ENCODE results near the gene RLN2.
"Not testable (repeated sequence)": the region's sequence is repeated elsewhere in the genome, so short reads cannot be mapped to it uniquely, and the experiment has no call there.

RLN2 gene, protein sequence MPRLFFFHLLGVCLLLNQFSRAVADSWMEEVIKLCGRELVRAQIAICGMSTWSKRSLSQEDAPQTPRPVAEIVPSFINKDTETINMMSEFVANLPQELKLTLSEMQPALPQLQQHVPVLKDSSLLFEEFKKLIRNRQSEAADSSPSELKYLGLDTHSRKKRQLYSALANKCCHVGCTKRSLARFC

DNA sequence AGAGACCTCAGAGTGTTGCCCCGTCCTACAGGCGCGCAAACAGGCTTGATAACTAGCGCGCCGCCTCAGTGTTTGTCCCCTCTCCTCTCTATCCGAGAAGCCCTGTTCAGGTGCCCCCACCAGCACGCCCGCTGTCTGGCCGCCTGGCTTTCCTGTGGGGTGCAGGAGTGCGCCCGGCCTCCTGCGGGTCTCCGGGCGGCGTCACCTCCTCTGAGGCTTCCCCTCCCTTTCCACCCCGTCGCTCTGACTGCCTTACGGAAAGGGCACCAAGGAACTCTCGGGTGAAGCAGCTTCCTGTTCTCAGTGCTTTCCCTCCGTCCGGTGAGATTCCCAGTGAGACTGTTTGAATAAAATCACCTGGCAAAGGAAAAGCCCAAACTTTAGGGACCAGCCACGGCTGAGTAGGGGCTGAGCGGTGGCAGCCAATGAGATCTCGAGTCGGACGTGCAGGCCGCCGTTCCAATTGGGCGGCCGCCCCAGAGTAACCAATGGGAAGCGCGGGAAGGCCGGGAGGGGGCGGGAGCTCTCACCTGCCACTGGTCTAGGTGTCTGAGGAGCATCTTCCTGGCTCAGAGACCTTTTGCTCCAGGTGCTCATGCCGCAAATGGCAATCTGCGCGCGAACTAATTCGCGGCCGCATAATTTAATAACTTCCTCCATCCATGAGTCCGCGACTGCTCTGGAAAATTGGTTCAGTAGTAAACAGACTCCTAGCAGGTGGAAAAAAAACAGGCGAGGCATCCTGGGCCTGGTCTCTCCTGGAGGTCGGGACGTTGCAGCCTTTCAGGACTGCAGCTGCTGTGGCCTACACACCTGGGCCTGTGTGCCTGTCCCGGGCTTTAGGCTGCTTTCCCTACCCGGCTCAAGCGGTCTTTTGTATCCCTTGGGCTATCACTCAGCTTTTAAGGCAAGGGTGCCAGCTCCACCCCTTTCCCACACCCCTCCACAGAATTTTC lies at the start of gene RLN2:
Gene RLN2, minus strand, starts transcription at position 877 of the 956 bp plus-strand sequence. Its CDS starts 136 bp downstream, at position 741.
- DNase-seq, result not testable (repeated sequence)

DNA sequence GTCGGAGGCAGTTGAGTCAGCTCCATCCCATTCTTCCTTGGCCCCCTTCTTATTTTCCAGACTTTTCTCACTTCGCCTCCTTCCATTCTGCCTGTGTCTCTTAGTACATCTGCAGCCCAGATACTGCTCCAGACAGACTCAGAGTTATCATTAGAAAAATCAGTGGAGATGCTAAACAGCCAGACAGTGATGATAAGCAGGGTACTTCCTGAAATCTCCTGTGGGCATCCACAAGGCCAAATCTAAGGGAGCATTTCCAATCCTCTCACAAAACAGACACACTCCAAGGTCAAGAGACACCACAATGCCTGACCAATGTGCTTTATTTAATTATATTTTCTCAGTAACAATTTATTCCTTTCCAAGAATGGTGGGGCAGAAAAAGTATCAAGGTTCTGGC lies 49.7 kb upstream of the RLN2 start:
- no peak for DNase-seq

DNA sequence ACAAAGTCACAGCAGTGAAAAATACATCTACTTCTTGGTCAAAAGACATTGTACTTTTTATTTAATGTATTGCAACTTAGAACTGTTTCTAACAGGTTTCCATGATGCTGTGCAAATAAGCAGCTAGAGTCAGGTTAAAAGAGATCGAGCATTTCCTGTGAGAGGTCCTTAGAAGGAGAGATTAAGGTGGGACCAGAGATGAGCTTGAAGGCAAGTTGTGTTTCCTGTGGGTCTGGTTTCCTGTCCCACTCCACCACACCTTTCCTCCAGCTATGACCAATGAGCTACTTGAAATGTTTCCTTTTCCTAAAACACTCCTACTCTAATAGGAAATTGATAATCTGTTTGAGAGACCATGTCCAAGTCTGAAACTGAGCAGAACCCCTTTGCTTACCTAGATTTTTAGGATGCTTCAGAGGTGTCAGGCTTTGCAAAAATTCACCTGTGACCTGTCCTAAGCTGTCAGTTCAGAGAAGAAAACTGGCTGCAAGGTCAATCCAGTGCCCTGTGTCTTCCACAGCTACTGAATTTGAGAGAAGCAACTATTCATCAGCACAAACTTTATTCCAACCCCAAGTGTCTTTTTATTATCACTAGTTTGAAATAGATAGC lies 48.2 kb upstream of the RLN2 start:
- no peak for DNase-seq

DNA sequence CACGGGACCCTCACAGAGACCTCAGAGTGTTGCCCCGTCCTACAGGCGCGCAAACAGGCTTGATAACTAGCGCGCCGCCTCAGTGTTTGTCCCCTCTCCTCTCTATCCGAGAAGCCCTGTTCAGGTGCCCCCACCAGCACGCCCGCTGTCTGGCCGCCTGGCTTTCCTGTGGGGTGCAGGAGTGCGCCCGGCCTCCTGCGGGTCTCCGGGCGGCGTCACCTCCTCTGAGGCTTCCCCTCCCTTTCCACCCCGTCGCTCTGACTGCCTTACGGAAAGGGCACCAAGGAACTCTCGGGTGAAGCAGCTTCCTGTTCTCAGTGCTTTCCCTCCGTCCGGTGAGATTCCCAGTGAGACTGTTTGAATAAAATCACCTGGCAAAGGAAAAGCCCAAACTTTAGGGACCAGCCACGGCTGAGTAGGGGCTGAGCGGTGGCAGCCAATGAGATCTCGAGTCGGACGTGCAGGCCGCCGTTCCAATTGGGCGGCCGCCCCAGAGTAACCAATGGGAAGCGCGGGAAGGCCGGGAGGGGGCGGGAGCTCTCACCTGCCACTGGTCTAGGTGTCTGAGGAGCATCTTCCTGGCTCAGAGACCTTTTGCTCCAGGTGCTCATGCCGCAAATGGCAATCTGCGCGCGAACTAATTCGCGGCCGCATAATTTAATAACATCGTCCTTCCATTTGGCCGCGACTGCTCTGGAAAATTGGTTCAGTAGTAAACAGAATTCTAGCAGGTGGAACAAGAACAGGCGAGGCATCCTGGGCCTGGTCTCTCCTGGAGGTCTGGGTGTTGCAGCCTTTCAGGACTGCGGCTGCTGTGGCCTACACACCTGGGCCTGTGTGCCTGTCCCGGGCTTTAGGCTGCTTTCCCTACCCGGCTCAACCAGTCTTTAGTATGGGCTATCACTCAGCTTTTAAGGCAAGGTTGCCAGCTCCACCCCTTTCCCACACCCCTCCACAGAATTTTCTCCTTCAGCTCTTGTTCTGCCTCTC lies 34.8 kb upstream of the RLN2 start, which contains the start of gene RLN1:
Gene RLN1, minus strand, starts transcription at position 885 of the 990 bp plus-strand sequence. Its CDS starts 130 bp downstream, at position 755.
- DNase-seq, result not testable (repeated sequence)

DNA sequence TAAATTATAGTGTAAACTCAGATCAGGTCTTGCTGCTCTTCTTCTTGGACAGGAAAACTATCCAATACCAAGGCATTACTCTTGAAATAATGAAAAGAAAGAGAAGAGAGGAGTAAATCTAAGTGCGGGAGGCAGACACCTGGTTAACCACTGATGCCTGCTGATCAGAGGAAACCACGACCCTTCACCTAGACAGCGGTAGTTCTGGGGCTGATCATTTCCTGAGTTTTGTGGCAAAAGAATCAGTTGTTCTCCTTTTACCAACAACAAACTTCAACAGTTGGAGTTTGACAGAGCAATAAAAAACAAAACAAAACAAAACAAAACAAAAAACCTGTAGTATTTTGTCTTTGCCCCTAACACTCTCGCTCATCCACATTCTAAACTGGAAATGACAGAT lies 32.2 kb upstream of the RLN2 start:
- no peak for DNase-seq

DNA sequence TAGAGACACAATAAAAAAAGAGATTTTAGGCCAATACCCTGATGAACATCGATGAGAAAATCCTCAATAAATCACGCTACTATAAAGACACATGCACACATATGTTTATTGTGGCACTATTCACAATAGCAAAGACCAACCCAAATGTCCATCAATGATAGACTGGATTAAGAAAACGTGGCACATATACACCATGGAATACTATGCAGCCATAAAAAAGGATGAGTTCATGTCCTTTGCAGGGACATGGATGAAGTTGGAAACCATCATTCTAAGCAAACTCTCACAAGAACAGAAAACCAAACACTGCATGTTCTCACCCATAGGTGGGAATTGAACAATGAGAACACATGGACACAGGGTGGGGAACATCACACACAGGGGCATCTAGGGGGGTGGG lies 26.8 kb upstream of the RLN2 start:
- DNase-seq, result not testable (repeated sequence)

DNA sequence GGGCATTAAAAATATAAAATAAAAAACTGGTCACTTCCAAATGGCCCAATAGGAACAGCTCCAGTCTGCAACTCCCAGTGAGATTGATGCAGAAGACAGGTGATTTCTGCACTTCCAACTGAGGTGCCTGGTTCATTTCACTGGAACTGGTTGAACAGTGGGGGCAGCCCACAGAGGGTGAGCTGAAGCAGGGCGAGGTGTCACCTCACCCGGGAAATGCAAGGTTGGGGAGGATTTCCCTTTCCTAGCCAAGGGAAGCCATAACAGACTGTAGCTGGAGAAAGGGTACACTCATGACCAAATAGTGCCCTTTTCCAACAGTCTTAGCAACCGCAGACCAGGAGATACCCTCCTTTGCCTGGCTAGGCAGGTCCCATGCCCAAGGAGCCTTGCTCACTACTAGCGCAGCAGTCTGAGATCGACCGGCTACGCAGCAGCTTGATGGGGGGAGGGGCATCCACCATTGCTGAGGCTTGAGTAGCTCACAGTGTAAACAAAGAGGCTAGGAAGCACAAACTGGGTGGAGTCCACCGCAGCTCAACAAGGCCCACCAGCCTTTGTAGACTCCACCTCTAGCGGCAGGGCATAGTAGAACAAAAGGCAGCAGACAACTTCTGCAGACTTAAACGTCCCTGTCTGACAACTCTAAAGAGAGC lies 22.5 kb upstream of the RLN2 start:
- peak; percentile 6 for DNase-seq

DNA sequence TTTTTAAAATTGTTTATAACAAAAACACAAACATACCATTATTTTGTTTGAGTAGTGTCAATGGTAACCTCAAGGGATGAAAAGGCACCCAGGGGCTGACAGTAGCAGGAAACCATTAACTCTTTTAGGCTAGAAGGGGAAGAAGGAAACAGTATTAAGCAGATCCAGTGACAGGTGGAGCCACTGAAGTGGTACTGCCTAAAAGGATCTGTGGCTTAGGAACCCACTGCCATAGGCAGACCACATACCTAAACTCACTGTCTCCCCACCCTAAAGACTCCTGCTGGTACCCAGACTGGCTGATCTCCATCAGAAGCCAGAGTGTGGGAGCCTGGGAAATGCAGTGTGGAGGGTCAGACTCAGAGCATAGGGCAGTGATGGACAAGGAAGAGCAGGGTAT lies 21.7 kb upstream of the RLN2 start:
- DNase-seq, result no peak

DNA sequence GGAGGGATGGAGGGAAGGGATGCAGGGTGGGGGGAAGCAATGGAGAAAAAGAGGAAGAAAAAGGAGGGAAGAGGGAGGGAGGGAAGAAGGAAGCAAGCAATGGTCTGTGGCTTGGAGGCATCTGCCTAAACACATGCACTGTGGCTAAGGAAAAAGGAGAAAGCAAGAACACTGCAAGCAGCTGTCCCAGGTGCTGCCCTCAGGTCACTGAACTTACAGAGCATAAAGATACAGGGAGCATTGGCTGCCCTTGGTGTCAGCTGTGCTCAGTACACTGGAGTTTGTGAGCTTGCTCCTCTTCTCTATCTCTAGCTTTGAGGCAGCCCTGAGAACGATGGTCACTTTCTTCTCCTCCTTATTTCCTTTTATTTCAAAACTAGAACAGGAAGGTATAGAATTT lies 17.1 kb upstream of the RLN2 start:
- not testable (repeated sequence) for DNase-seq

DNA sequence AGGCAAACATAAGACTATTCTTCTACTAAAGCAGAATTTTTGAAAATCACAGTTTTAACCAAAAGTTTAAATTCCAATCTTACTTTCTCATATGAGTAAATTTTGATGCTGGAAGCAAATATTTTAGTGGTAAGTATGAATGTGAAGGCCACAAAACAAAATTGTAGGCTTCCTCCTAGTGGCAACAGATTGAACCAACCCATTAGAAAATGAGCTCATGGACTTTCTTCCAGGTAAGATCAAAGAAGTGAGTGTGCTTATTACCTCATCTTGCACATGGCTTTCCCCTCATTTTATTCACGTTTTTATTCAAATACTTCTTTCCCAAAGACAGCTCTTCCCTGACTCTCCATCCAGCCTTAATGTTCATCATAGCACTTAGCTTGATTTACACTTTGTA lies 16.5 kb upstream of the RLN2 start:
- no peak for DNase-seq

DNA sequence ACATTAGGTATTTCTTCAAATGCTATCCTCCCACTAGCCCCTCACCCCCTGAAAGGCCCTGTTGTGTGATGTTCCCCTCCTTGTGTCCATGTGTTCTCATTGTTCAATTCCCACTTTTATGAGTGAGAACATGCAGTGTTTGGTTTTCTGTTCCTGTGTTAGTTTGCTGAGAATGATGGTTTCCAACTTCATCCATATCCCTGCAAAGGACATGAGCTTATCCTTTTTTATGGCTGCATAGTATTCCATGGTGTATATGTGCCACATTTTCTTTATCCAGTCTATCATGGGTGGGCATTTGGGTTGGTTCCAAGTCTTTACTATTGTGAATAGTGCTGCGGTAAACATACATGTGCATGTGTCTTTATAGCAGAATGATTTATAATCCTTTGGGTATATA lies 11.9 kb upstream of the RLN2 start:
- not testable (repeated sequence) for DNase-seq

DNA sequence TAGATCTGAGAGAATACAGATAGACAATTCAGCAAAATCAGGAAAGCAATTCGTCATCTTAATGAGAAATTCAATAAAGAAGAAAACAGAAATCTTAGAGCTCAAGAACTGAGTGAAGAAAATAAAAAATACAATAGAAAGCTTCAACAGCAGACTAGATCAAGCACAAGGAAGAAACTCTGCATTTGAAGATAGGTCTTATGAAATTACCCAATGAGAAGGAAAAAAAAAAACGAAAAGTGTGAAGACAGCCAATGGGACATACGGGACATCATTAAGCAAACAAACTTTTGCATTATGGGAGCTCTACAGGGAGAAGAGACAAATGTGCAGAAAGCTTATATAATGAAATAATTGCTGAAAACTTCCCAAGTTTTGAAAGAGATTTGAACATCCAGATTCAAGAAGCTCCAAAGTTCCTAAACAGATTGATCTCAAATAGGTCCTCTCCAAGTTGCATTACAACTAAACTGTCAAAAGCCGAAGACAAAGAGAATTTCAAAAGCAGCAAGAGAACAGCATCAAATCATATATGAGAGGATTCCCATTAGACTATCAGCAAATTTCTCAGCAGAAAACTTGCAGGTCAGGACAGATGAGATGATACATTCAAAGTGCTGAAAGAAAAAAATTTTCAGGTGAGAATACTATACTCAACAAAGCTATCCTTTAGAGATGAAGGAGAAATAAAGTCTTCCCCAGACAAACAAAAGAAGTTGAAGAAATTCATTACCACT lies 10.8 kb upstream of the RLN2 start:
- DNase-seq, result no peak

DNA sequence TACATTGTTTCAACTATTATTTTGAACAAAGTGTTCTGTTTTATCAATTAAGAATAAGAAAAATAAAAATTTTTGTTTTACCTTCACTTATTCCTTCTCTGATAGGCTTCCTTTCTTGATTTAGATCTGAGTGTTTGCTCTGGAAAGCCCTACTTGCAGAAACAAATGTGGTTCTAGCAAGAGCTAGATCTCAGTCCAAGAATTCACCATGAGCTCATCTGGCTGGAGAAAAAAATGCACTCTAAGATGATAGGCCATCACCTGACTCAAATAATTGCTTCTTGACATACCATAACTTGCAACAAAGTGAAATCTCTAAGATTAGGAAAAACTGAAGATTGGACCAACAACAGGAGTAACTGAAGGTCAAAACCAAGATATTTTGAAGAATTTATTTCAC lies 6.3 kb upstream of the RLN2 start:
- no peak for DNase-seq

DNA sequence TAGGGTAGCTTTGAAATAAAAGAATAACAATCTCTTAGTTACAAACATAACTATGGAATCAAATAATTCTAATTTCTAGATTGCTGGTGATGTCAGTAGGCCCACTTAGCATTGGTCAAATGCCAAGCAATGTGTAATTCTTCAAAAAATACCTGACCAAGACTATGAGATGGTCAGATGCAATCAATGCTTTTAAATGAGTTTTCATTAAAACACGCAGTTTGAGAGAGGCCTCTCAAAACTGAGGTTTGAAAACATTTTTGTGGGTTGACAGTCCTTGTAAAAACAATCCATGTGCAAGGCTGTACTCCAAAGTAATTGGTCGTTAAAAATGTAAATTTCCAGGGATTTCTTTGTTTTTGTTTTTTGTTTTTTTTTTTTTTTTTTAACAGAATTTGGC lies 1.2 kb upstream of the RLN2 start:
- no peak for DNase-seq

DNA sequence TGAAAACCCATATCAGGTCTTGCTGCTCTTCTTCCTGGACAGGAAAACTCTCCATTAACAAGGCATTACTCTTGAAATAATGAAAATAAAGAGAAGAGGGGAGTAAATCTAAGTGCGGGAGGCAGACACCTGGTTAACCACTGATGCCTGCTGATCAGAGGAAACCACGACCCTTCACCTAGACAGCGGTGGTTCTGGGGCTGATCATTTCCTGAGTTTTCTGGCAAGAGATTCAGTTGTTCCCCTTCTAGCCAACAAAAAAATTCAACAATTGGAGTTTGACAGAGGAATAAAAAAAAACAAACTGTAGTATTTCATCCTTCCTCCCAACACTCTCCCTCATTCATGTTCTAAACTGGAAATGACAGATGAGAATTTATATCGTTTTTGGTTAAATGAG lies 3.0 kb downstream of the RLN2 start:
- DNase-seq, result no peak

DNA sequence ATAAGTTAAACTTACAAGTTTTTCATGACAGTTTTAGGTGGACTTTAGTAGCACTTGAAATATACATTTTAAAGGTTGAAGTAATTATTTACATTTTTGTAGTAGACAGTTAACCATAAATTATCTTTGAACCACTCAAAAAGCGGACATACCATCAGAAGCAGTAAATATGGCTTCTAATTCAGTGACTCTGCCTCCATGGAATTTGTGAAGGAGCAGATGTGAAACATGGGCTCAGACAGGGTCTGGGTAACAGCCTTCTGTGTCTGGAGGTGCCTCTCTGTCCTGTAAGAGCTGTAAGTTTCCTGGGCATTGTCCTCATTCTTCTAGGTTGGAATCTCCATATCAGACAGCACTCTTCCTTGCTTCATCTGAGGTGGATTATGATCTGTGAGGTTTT lies 12.4 kb downstream of the RLN2 start:
- DNase-seq, result no peak

DNA sequence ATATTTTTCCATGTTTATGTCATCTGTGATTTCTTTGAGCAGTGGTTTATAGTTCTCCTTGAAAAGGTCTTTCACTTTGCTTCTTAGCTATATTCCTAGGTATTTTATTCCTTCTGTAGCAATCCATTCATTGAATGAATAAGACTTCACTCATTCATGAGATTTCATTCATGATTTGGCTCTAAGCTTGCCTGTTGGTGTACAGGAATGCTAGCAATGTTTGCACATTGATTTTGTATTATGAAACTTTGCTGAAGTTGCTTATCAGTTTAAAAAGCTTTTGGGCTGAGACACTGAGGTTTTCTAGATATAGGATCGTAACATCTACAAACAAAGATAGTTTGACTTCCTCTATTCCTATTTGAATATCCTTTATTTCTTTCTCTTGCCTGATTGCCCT lies 15.9 kb downstream of the RLN2 start:
- DNase-seq, result no peak

DNA sequence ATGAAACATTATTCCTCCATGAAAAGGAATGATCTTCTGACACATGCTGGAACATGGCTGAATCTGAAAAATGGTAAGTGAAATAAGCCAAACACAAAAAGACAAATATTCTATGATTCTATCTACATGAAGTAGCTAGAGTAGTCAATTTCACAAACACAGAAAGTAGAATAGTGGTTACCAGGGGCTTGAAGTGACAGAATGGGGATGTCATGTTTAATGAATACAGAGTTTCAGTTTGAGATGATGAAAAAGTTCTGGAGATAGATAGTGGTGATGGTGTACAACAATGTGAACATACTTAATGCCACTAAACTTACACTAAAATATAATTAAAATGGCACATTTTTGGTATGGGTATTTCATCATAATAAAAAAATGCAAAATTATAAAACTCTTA lies 18.3 kb downstream of the RLN2 start:
- DNase-seq, result no peak

DNA sequence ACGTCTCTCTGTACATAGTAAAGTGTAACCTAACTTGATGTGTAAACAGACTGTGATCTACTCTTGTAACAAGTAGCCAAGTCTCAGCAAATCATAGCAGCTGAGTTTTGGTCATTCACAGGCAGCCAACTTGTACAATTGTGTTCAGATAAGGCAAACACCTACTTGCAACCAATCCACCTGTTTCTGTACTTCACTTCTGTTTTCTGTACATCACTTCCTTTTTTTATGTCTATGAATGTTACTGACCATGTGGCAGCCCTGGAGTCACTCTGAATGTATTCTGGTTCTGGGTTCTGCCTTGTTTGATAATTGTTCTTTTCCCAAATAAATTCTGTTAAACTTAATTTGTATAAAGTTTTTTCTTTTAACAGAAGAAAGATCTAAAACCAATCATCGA lies 26.0 kb downstream of the RLN2 start:
- no peak for DNase-seq

DNA sequence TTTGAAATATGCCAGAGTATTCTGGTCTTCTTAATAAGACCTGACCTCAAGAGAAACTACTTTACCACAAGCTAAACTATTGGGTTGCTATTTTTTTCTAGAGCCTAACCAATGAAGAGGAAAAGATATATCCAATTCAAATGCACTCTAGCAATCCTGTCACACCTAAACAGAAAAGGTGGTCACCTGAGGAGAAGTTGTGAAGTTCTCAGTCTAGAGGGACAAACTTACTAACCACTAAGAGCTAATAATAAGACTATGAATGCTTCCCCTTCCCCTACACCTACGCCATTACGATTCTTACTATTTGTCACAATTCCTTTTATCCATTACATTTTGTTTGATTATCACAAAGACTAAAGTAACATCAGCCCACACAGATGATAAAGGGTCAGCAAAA lies 29.7 kb downstream of the RLN2 start:
- no peak for DNase-seq

DNA sequence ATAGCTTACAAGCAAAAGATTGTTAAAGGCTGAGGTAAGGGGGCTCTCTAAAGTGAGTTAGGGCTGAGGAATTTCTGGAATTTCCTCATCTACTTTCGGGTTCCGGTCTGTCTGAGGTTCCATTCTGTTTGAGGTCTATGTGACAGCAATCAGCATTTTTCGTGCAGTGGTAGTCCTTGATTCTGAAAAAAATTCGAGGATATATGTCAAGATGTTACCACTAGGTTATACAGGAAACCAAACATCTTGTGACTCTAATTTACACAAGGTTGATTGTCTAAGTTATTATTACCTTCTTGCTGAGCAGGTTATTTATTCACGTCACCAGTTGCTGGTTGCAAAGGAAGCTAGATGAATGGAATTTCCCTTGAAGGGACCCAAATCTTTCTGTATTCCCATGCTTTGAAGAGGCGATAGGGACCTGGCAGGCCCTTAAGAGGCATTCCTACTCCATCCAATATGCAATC lies 35.2 kb downstream of the RLN2 start:
- no peak for DNase-seq

Data from NCI-H2029 (cell line).